Fibroblast of skin of abdomen (primary cell): Measurements from ENCODE around the gene CLIC5. TPM values are rescaled to one million over a fixed set of nuclear protein-coding genes. Genes with fewer than 3 reads are reported as not detected.

Experiments used
- DNase-seq: peaks from one replicate; pipeline ENCODE4 v3.0.0-alpha.2; 2013
- polyA plus RNA-seq, 2 experiments: library from polyadenylated mRNA; unstranded; fragments of 120-200 nt; gene quantifications; one replicate each; pipeline ENCODE4 v1.2.1, GENCODE V29; 2013; ENCODE audit not compliant: insufficient read length in 2 of 2

The CLIC5 gene
- polyA plus RNA-seq (2013, experiment 1 of 2; ENCODE audit: insufficient read length) = 0.10 TPM
- 0.09 TPM for polyA plus RNA-seq (2013, experiment 2 of 2; ENCODE audit: insufficient read length)

DNA sequence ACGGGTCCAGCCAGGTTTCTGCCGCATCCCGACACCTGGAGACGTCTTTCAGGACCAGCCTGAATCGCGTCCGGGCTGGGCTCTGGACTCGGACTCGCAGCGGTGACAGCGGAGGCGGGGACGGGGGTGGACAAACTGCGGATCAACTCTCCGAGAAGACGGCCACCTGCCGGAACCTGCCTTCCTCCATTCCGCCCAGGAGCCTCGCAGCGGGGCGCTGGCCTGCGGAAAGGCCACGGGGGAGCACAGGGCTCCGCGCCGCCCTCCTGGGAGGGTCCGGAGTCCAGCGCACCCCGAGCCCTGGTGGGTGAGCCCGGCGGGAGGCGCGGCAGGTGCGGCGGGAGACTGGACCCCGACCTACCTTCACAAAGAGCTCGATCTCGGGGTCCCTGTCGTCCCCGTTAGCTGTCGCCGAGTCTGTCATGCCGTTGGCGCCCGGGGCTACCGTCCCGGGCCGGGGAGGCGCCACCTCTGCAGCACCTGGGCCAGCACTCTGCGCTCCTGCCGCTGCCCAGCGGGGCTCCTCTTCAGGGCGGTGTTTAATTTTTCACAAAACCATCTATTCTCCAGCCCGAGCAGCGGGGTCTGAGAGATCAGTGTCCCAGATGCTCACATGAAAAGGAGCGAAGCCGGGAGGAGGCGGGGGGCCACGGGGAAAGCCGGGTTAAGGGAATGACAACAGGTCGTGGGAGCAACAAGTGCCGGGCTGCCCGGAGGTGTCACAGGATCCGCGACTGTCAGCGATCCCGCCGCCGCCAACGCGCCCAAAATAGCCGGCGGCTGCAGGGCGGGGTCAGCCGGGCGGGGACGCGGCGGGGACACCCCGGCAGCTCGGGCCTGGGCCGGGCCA is at the start of gene CLIC5:
CLIC5 (minus strand) TSS at position 742 of the 850 bp plus-strand sequence; CDS start at position 424, 318 bp downstream.
- no peak for DNase-seq

- DNase-seq = no peak
Measured at GRCh38 chr6:46062991-46063390, 47.3 kb upstream of the CLIC5 start.

DNA sequence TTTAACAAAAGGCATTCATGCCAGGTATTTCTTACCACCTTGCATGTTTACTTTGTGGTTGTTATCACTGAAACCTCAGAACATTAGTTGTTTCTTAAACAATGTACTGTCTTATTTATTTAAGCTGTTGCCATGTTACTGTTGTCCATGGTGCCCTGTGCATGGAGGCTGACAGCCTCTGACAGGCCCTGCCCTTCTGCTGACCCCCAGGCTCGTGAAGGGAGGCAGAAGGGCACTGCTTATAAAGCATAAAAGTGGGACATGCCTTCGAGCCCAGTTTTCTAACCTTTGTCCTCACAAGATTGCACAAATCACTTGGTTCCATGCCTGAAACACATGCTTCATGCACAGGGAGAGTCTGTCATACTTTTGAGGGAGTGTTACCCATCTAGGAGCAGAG is 46.7 kb upstream of the CLIC5 start:
- no peak for DNase-seq

DNA sequence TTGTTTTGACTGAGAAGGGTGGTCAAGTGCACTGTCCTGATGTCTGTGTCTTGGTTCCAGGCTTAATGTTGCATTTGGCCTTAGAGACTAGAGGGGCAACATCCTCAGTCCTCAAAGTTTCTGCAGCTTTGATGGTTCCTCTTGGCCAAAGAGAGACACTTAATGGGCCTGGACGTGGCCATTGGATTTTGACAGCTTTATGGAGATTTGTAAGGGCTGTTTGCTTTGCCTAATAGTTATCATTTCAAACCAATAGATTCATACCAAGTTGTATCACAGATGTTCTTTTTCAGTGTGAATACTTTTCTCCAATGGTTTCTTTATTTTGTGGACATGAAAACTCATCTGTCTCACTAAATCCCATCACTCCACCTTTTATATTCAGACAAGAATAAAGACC is 45.8 kb upstream of the CLIC5 start:
- no peak for DNase-seq

DNA sequence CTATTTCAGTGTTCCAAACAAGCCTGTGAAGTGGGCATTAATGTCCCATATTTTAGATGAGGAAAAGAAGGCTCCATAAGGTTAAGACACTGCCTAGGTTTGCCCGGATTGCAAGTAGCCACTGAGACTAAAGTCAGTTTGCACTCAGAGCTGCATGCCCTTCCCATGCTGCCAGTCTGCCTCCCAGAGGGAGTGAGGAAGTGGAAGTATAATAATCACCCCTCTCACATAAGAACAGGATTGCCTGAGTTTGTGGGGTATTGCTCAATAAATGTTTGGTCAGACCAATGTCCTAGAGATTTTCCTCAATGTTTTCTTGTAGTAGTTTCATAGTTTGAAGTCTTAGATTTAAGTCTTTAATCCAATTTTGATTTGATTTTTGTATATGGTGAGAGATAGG is 43.9 kb upstream of the CLIC5 start:
- no peak for DNase-seq

- no peak for DNase-seq
Measured at GRCh38 chr6:46058951-46059350, 43.3 kb upstream of the CLIC5 start.

- DNase-seq = no peak
Measured at GRCh38 chr6:46057792-46058191, 42.1 kb upstream of the CLIC5 start.

- no peak for DNase-seq
Measured at GRCh38 chr6:46056906-46057529, 41.4 kb upstream of the CLIC5 start.

GRCh38 chr6:46054516-46054915 is 38.9 kb upstream of the CLIC5 start:
- DNase-seq = no peak

GRCh38 chr6:46053039-46053933 is 37.6 kb upstream of the CLIC5 start:
- DNase-seq = no peak

DNA sequence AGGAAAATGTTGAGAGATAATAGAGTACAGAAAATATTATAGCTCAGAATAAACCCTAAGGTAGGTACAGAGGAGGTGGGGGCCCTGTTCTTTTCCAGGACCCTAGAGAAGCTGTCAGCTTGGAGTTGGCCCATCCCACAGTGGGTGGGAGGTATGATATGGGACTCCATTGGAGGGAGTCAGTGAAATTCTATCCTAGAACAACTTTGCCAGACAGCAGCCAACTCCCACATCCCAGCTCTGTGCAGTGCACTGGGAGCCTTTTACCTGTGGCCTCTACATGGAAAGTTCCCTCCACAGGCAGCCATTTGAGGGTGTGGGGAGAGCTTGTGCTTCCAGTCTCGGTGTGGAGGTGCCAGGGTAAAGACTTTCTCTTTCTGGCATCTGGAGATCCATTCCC is 36.8 kb upstream of the CLIC5 start:
- DNase-seq = no peak

GRCh38 chr6:46051962-46052361 is 36.3 kb upstream of the CLIC5 start:
- DNase-seq = peak; percentile 9

DNA sequence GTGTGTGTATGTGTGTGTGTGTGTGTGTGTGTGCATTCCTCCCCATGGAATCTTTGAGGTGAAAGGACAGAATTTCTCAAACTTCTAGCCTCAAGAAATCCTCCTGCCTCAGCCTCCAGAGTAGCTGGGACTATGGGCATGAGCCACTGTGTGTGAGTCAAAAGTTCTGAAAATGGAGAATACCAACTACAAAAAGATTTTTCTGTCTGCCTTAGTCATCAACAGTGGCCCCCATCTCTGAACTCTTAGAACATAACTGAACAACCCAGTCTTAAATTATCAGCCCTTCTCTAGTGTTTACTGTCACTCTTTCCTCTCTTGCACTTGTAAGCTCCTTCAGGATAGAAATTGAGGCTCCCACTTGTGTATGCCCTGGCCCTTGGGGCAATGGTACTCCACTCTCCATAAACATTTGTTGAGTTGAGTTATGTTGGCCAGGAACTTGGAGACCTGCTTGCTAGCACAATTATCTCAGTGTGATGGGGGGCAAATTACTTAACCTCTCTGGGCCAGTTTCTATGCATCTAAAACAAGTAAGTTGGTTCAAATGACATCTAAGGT is 35.3 kb upstream of the CLIC5 start:
- no peak for DNase-seq

DNA sequence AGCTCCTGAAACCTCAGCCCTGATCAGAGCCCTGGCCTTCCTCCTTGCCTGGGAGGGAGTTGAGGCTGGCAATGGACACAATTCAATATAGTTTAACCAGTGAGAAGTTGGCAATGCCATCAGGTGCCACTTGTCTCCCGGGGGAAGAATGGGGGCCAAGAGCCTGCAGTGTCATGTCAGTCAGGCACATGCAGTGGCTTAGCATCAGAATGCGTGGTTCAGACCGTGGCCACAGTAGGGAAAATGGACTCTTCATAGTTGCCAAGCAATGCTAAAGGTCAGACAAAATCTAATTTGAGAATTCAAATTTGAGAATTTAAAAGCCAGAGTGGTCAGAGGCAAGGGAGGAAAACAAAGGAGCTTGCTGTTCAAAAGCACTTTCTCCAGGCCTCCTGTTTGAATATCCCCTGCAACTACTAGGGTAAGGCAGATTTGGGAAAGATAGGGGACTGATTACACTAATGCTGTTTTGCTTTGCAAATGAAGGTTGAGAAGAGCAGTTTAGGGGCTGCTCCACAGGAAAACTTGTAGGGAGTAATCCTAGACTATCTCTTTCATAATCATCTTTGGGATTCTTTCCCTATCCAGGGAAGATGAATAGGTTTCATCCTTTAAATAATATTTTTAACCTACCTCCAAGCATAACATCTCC is 33.1 kb upstream of the CLIC5 start:
- DNase-seq = no peak

GRCh38 chr6:46046558-46047174 is 31.0 kb upstream of the CLIC5 start:
- DNase-seq = no peak

- peak; percentile 73 for DNase-seq
Measured at GRCh38 chr6:46044881-46045617, 29.4 kb upstream of the CLIC5 start.

GRCh38 chr6:46042355-46042999 is 26.8 kb upstream of the CLIC5 start:
- DNase-seq = peak; percentile 32

GRCh38 chr6:46040288-46040687 is 24.6 kb upstream of the CLIC5 start:
- no peak for DNase-seq

GRCh38 chr6:46039646-46040045 is 24.0 kb upstream of the CLIC5 start:
- DNase-seq = no peak

GRCh38 chr6:46036911-46037310 is 21.3 kb upstream of the CLIC5 start:
- DNase-seq = no peak
